K562 (cell line): Measurements from ENCODE around the gene TMPRSS9.

Experiments
- BHLHE40 ChIP-seq: IDR thresholded peaks from 2 replicates; pipeline ENCODE4 v1.6.1; 2011; ENCODE audit warnings: low read length, improper control_type of control experiment
- BRF2 ChIP-seq: IDR thresholded peaks from 3 replicates; pipeline ENCODE4 v1.6.1; 2011; ENCODE audit warnings: borderline replicate concordance, mild to moderate bottlenecking; ENCODE audit not compliant: insufficient read length, insufficient read depth
- HDAC2 ChIP-seq: fragments of 450-650 bp; IDR thresholded peaks from 2 replicates; pipeline ENCODE4 v1.6.1; 2016; ENCODE audit warnings: mild to moderate bottlenecking
- KLF10 ChIP-seq: fragments of 250-450 bp; sonication (Bioruptor Pico); IDR thresholded peaks from 2 replicates; pipeline ENCODE4 v1.6.1; 2021; ENCODE audit warnings: matching md5 sums
- MEIS2 ChIP-seq: fragments of 450-650 bp; IDR thresholded peaks from 2 replicates; pipeline ENCODE4 v1.6.1; 2014; ENCODE audit warnings: mild to moderate bottlenecking; ENCODE audit not compliant: partially characterized antibody
- NR3C1 ChIP-seq: sonication (generic); formaldehyde crosslinking; IDR thresholded peaks from 2 replicates; pipeline ENCODE4 v1.8.1; 2022; ENCODE audit warnings: missing genetic modification reagents
- RBM22 ChIP-seq: fragments of 200-400 bp; formaldehyde crosslinking; IDR thresholded peaks from 2 replicates; pipeline ENCODE4 v1.6.1; 2018; ENCODE audit warnings: low read length, low read depth; ENCODE audit not compliant: poor library complexity, severe bottlenecking
- SP1 ChIP-seq: sonication (generic); formaldehyde crosslinking; IDR thresholded peaks from 2 replicates; pipeline ENCODE4 v1.8.1; 2022; ENCODE audit warnings: mild to moderate bottlenecking, missing genetic modification reagents
- TGIF2 ChIP-seq: sonication (generic); formaldehyde crosslinking; IDR thresholded peaks from 2 replicates; pipeline ENCODE4 v1.8.1; 2022; ENCODE audit warnings: mild to moderate bottlenecking, missing genetic modification reagents, moderate library complexity
- ZFX ChIP-seq: sonication (generic); formaldehyde crosslinking; IDR thresholded peaks from 2 replicates; pipeline ENCODE4 v1.8.0; 2022; ENCODE audit warnings: mild to moderate bottlenecking, missing genetic modification reagents, moderate library complexity
- ZKSCAN8 ChIP-seq: fragments of 200-800 bp; sonication (Bioruptor generic); IDR thresholded peaks from 2 replicates; pipeline ENCODE4 v1.6.1; 2016; ENCODE audit warnings: missing genetic modification characterization, missing compliant biosample characterization
- TF ChIP-seq, protein P1 (sequence below), 3 experiments: IDR thresholded peaks in 2 of 3; conservative IDR thresholded peaks in 1 of 3; 2 replicates each; pipeline ENCODE4 v1.5.1; 2011 to 2012; ENCODE audit warnings: low read length in 3 of 3, mild to moderate bottlenecking in 3 of 3, control low read depth in 2 of 3, improper control_type of control experiment in 1 of 3, inconsistent platforms in 1 of 3, low read depth in 1 of 3, mixed read lengths in 1 of 3, moderate library complexity in 1 of 3; ENCODE audit not compliant: insufficient read depth in 2 of 3

DNA sequence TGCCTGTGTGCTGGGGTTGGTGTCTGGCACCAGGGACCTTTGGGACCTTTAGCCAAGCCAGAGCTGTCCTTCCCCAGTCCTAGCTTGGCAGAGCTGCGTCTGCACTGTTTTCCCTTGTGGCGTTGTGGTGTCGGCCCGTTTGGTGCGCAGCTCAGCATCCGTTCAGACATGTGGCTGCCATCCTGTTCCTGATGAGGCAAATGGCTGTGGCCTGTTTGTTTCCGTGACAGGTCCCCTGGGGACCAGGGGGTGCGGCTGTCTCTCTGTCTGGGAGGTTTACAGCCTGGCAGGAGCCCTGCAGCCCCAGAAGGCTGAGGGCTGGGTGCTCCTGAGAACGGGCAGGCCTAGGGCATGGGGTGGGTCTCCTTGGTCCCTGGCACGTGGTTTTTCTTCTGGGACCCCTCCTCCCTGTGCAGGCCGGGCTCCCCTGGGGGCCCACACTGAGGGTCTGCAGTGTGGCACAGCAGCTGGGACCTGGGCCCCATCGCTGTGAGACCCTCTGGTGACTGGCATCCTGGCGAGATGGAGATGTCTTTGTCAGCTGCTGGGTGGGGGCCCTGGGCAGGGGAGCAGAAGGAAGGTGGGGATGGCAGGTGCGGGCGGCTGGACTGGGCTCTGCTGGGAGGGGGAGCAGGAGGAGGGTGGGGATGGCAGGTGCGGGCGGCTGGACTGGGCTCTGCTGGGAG, 27.6 kb upstream of the TMPRSS9 start:
- TF ChIP-seq ZKSCAN8 (CRISPR knock-in tag) (no peak), BHLHE40 (no peak), MEIS2 (no peak), ZFX (no peak), BRF2 (no peak), KLF10 (CRISPR knock-in tag) (no peak), SP1 (CRISPR knock-in tag) (no peak), HDAC2 (no peak), NR3C1 (no peak), RBM22 (no peak), TGIF2 (CRISPR knock-in tag) (no peak)
- TF ChIP-seq, protein P1, sequence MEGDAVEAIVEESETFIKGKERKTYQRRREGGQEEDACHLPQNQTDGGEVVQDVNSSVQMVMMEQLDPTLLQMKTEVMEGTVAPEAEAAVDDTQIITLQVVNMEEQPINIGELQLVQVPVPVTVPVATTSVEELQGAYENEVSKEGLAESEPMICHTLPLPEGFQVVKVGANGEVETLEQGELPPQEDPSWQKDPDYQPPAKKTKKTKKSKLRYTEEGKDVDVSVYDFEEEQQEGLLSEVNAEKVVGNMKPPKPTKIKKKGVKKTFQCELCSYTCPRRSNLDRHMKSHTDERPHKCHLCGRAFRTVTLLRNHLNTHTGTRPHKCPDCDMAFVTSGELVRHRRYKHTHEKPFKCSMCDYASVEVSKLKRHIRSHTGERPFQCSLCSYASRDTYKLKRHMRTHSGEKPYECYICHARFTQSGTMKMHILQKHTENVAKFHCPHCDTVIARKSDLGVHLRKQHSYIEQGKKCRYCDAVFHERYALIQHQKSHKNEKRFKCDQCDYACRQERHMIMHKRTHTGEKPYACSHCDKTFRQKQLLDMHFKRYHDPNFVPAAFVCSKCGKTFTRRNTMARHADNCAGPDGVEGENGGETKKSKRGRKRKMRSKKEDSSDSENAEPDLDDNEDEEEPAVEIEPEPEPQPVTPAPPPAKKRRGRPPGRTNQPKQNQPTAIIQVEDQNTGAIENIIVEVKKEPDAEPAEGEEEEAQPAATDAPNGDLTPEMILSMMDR (IDR thresholded peaks at IDR 0.05 in 2 of 3, conservative IDR thresholded peaks at IDR 0.05 in 1 of 3; ENCODE audit: insufficient read depth in 2 of 3, low read depth in 1 of 3, low read length in 3 of 3): no peak
